Measurements from ENCODE around the gene TRIM45. TPM values are rescaled to one million over a fixed set of nuclear protein-coding genes. Genes with fewer than 3 reads are reported as not detected.
A peak's percentile ranks its signal among the peaks of the same experiment; 100 is the strongest.

The TRIM45 gene
- total and polyA plus RNA-seq, 5 experiments from 2014 or later, result 0.14 to 0.19 TPM; not detected in 3

- ATAC-seq, result no peak
- POLR2A ChIA-PET, result no interaction called here
- peak overlapping the region in 1 of 10 donors; percentile 37 for H3K27ac Mint-ChIP-seq
- peaks cover 20 to 86% (median 49%) of the 10 kb centered on the region in 3 donors for H3K36me3 Mint-ChIP-seq
- no peaks in the 10 kb centered on the region for H3K27me3 Mint-ChIP-seq
- no peak for DNase-seq
- H3K9me3 Mint-ChIP-seq, result no peaks in the 10 kb centered on the region
- no peak overlapping the region for H3K4me3 Mint-ChIP-seq
- H3K4me1 Mint-ChIP-seq, result peaks cover 0 to 7% (median 0%) of the 10 kb centered on the region in 4 donors
Measured at GRCh38 chr1:117093091-117093534, 28.4 kb downstream of the TRIM45 start.

- ATAC-seq (no peak), DNase-seq (no peak)
- Mint-ChIP-seq H3K27me3 (no peaks in the 10 kb centered on the region), H3K36me3 (peaks cover 16 to 83% (median 46%) of the 10 kb centered on the region in 3 donors), H3K9me3 (no peaks in the 10 kb centered on the region), H3K4me3 (no peak overlapping the region), H3K27ac (peak overlapping the region in 2 of 10 donors; percentile 37 to 83), H3K4me1 (peaks cover 0 to 7% (median 0%) of the 10 kb centered on the region in 4 donors)
- POLR2A ChIA-PET, result no interaction called here
Measured at GRCh38 chr1:117092594-117092993, 29.0 kb downstream of the TRIM45 start.

GRCh38 chr1:117089996-117090395 is 31.6 kb downstream of the TRIM45 start:
- POLR2A ChIA-PET, result no interaction called here
- no peak overlapping the region for H3K4me3 Mint-ChIP-seq
- DNase-seq (no peak), ATAC-seq (no peak)
- H3K9me3 Mint-ChIP-seq, result no peaks in the 10 kb centered on the region
- no peaks in the 10 kb centered on the region for H3K27me3 Mint-ChIP-seq
- no peak overlapping the region for H3K27ac Mint-ChIP-seq
- H3K4me1 Mint-ChIP-seq, result peaks cover 0 to 7% (median 0%) of the 10 kb centered on the region in 4 donors
- peaks cover 12 to 76% (median 49%) of the 10 kb centered on the region in 3 donors for H3K36me3 Mint-ChIP-seq

GRCh38 chr1:117087686-117088085 is 33.9 kb downstream of the TRIM45 start:
- Mint-ChIP-seq H3K27me3 (no peaks in the 10 kb centered on the region), H3K36me3 (peaks cover 17 to 70% (median 39%) of the 10 kb centered on the region in 3 donors), H3K9me3 (no peaks in the 10 kb centered on the region), H3K4me3 (no peak overlapping the region), H3K27ac (no peak overlapping the region), H3K4me1 (no peaks in the 10 kb centered on the region)
- DNase-seq (no peak), ATAC-seq (no peak)
- POLR2A ChIA-PET, result no interaction called here

GRCh38 chr1:117084231-117084630 is 37.3 kb downstream of the TRIM45 start:
- DNase-seq (no peak), ATAC-seq (no peak)
- POLR2A ChIA-PET, result no interaction called here
- Mint-ChIP-seq H3K4me3 (no peak overlapping the region), H3K9me3 (no peaks in the 10 kb centered on the region), H3K27me3 (no peaks in the 10 kb centered on the region), H3K27ac (peak overlapping the region in 1 of 10 donors; percentile 28), H3K4me1 (no peaks in the 10 kb centered on the region), H3K36me3 (peaks cover 10 to 70% (median 23%) of the 10 kb centered on the region in 3 donors)

GRCh38 chr1:117079737-117080136 is 41.8 kb downstream of the TRIM45 start:
- ATAC-seq, result no peak
- H3K27ac Mint-ChIP-seq, result no peak overlapping the region
- H3K4me1 Mint-ChIP-seq, result peaks cover 0 to 6% (median 0%) of the 10 kb centered on the region in 4 donors
- H3K4me3 Mint-ChIP-seq, result no peak overlapping the region
- H3K27me3 Mint-ChIP-seq, result no peaks in the 10 kb centered on the region
- peaks cover 29 to 90% (median 44%) of the 10 kb centered on the region in 3 donors for H3K36me3 Mint-ChIP-seq
- H3K9me3 Mint-ChIP-seq, result no peaks in the 10 kb centered on the region
- POLR2A ChIA-PET, result no interaction called here
- DNase-seq, result no peak

GRCh38 chr1:117077267-117077666 is 44.3 kb downstream of the TRIM45 start:
- Mint-ChIP-seq H3K9me3 (no peaks in the 10 kb centered on the region), H3K4me3 (peak overlapping the region in 2 of 10 donors; percentile 2 to 3), H3K36me3 (peaks cover 26 to 88% (median 40%) of the 10 kb centered on the region in 3 donors), H3K4me1 (peaks cover 0 to 6% (median 1%) of the 10 kb centered on the region in 4 donors), H3K27me3 (no peaks in the 10 kb centered on the region), H3K27ac (peak overlapping the region in 2 of 10 donors; percentile 15 to 46)
- no peak for DNase-seq
- ATAC-seq, result no peak
- POLR2A ChIA-PET, result no interaction called here

- Mint-ChIP-seq H3K4me3 (no peak overlapping the region), H3K9me3 (no peaks in the 10 kb centered on the region), H3K36me3 (peaks cover 26 to 84% (median 39%) of the 10 kb centered on the region in 3 donors), H3K4me1 (peaks cover 0 to 6% (median 2%) of the 10 kb centered on the region in 4 donors), H3K27me3 (no peaks in the 10 kb centered on the region), H3K27ac (no peak overlapping the region)
- POLR2A ChIA-PET, result no interaction called here
- ATAC-seq, result no peak
- DNase-seq, result no peak
Measured at GRCh38 chr1:117076648-117077047, 44.9 kb downstream of the TRIM45 start.

GRCh38 chr1:117070124-117070523 is 51.4 kb downstream of the TRIM45 start:
- POLR2A ChIA-PET, result no interaction called here
- H3K27ac Mint-ChIP-seq, result no peak overlapping the region
- no peak overlapping the region for H3K4me3 Mint-ChIP-seq
- peaks cover 4 to 11% (median 9%) of the 10 kb centered on the region in 4 donors for H3K4me1 Mint-ChIP-seq
- peaks cover 5 to 56% (median 12%) of the 10 kb centered on the region in 3 donors for H3K36me3 Mint-ChIP-seq
- H3K27me3 Mint-ChIP-seq, result no peaks in the 10 kb centered on the region
- no peak for DNase-seq
- no peak for ATAC-seq
- no peaks in the 10 kb centered on the region for H3K9me3 Mint-ChIP-seq

GRCh38 chr1:117069220-117069844 is 52.2 kb downstream of the TRIM45 start:
- no peak for DNase-seq
- H3K4me3 Mint-ChIP-seq, result no peak overlapping the region
- H3K4me1 Mint-ChIP-seq, result peaks cover 4 to 11% (median 9%) of the 10 kb centered on the region in 4 donors
- no peak for ATAC-seq
- H3K9me3 Mint-ChIP-seq, result no peaks in the 10 kb centered on the region
- H3K27me3 Mint-ChIP-seq, result no peaks in the 10 kb centered on the region
- H3K27ac Mint-ChIP-seq, result peak overlapping the region in 1 of 10 donors; percentile 7
- POLR2A ChIA-PET, result interaction anchor here (0.6 kb wide), 1 partner anchor 320 kb away, joined by 3 read pairs; no protein-coding TSS in a partner anchor
- peaks cover 0 to 56% (median 10%) of the 10 kb centered on the region in 3 donors for H3K36me3 Mint-ChIP-seq

- no peak for ATAC-seq
- Mint-ChIP-seq H3K27me3 (no peaks in the 10 kb centered on the region), H3K9me3 (no peaks in the 10 kb centered on the region), H3K4me3 (no peak overlapping the region), H3K36me3 (peaks cover 5 to 56% (median 14%) of the 10 kb centered on the region in 3 donors), H3K4me1 (peaks cover 8 to 15% (median 12%) of the 10 kb centered on the region in 4 donors), H3K27ac (no peak overlapping the region)
- no peak for DNase-seq
- POLR2A ChIA-PET, result no interaction called here
Measured at GRCh38 chr1:117068580-117068979, 53.0 kb downstream of the TRIM45 start.

- no peak overlapping the region for H3K27ac Mint-ChIP-seq
- H3K4me3 Mint-ChIP-seq, result no peak overlapping the region
- peaks cover 5 to 57% (median 22%) of the 10 kb centered on the region in 3 donors for H3K36me3 Mint-ChIP-seq
- DNase-seq (peak in 3 of 10 donors; percentile 10 to 37 (median 30)), ATAC-seq (peak; percentile 53 to 56)
- no peaks in the 10 kb centered on the region for H3K27me3 Mint-ChIP-seq
- POLR2A ChIA-PET, result no interaction called here
- H3K4me1 Mint-ChIP-seq, result peaks cover 8 to 19% (median 12%) of the 10 kb centered on the region in 4 donors
- H3K9me3 Mint-ChIP-seq, result no peaks in the 10 kb centered on the region
Measured at GRCh38 chr1:117067533-117068370, 53.8 kb downstream of the TRIM45 start.

GRCh38 chr1:117066367-117066766 is 55.2 kb downstream of the TRIM45 start:
- POLR2A ChIA-PET, result interaction anchor here (0.7 kb wide), 1 partner anchor 297 kb away, joined by 3 read pairs; no protein-coding TSS in a partner anchor
- Mint-ChIP-seq H3K36me3 (peaks cover 5 to 60% (median 26%) of the 10 kb centered on the region in 3 donors), H3K9me3 (no peaks in the 10 kb centered on the region), H3K27me3 (no peaks in the 10 kb centered on the region), H3K4me1 (peaks cover 9 to 31% (median 18%) of the 10 kb centered on the region in 4 donors), H3K27ac (peak overlapping the region in 1 of 10 donors; percentile 38), H3K4me3 (no peak overlapping the region)
- no peak for DNase-seq
- ATAC-seq, result no peak
